WTC11 (cell line): ENCODE results near the gene CUTA. TPM values are rescaled to one million over a fixed set of nuclear protein-coding genes. Genes with fewer than 3 reads are reported as not detected.

Experiments
- ATAC-seq: fragments of 200-7000 bp; cut with Tn5 transposase; 2 replicates; pipeline ENCODE4 v1.10.0; 2021; ENCODE audit warnings: mild to moderate bottlenecking, moderate library complexity
- CTCF ChIA-PET: fragments of 300-600 bp; sonication (Branson Sonifier 250); formaldehyde crosslinking; loops from one replicate; lab custom pipeline; 2021; ENCODE audit warnings: antibody characterized with exemption; lab: Charles Lee
- POLR2A ChIA-PET: fragments of 350-600 bp; sonication (Branson Sonifier 250); formaldehyde crosslinking; loops from one replicate; lab custom pipeline; 2021; ENCODE audit warnings: antibody characterized with exemption; lab: Charles Lee
- DNase-seq: peaks from one replicate; pipeline ENCODE4 v3.0.0; 2021; ENCODE audit warnings: low spot score
- H3K27ac Mint-ChIP-seq: 2 replicates; pipeline ENCODE4 v1.8.0; 2021; ENCODE audit warnings: mixed read lengths
- H3K27me3 Mint-ChIP-seq: 2 replicates; pipeline ENCODE4 v1.8.0; 2021; ENCODE audit warnings: low read depth, mild to moderate bottlenecking, moderate library complexity, mixed read lengths
- H3K36me3 Mint-ChIP-seq: 2 replicates; pipeline ENCODE4 v1.8.0; 2021; ENCODE audit warnings: mixed read lengths
- H3K4me1 Mint-ChIP-seq: 2 replicates; pipeline ENCODE4 v1.8.0; 2022; ENCODE audit warnings: mixed read lengths
- H3K4me3 Mint-ChIP-seq: 2 replicates; pipeline ENCODE4 v1.8.0; 2021; ENCODE audit warnings: mild to moderate bottlenecking, moderate library complexity, mixed read lengths
- H3K9me3 Mint-ChIP-seq: 2 replicates; pipeline ENCODE4 v1.8.0; 2021; ENCODE audit warnings: mixed read lengths
- ARID4B ChIP-seq: sonication (generic); formaldehyde crosslinking; IDR thresholded peaks from 2 replicates; pipeline ENCODE4 v1.8.0; 2023; ENCODE audit warnings: missing genetic modification reagents, mild to moderate bottlenecking, borderline replicate concordance
- IRF1 ChIP-seq: sonication (generic); formaldehyde crosslinking; IDR thresholded peaks from 2 replicates; pipeline ENCODE4 v1.8.0; 2023; ENCODE audit warnings: missing genetic modification reagents
- OVOL2 ChIP-seq: fragments of 250-450 bp; sonication (Bioruptor Pico); IDR thresholded peaks from 2 replicates; pipeline ENCODE4 v1.9.0; 2021; ENCODE audit warnings: mild to moderate bottlenecking, borderline replicate concordance
- RORB ChIP-seq: fragments of 250-450 bp; sonication (Bioruptor Pico); IDR thresholded peaks from 2 replicates; pipeline ENCODE4 v1.9.0; 2021; ENCODE audit warnings: mild to moderate bottlenecking
- TEAD4 ChIP-seq: sonication (generic); formaldehyde crosslinking; IDR thresholded peaks from 2 replicates; pipeline ENCODE4 v1.8.0; 2022; ENCODE audit warnings: mild to moderate bottlenecking, missing genetic modification reagents
- TP53 ChIP-seq: sonication (generic); formaldehyde crosslinking; IDR thresholded peaks from 2 replicates; pipeline ENCODE4 v1.8.1; 2023; ENCODE audit warnings: mild to moderate bottlenecking, missing genetic modification reagents
- ZBTB43 ChIP-seq: sonication (generic); formaldehyde crosslinking; IDR thresholded peaks from 2 replicates; pipeline ENCODE4 v1.8.1; 2023; ENCODE audit warnings: mild to moderate bottlenecking, missing genetic modification reagents
- ZNF219 ChIP-seq: sonication (generic); formaldehyde crosslinking; IDR thresholded peaks from 2 replicates; pipeline ENCODE4 v1.8.0; 2023; ENCODE audit warnings: missing genetic modification reagents, mild to moderate bottlenecking, borderline replicate concordance
- ZNF232 ChIP-seq: sonication (generic); formaldehyde crosslinking; IDR thresholded peaks from 2 replicates; pipeline ENCODE4 v1.8.0; 2022; ENCODE audit warnings: mild to moderate bottlenecking, missing genetic modification reagents
- ZNF396 ChIP-seq: fragments of 250-450 bp; sonication (Bioruptor Pico); IDR thresholded peaks from 2 replicates; pipeline ENCODE4 v1.8.0; 2021; ENCODE audit warnings: mild to moderate bottlenecking, moderate library complexity, borderline replicate concordance
- ZNF671 ChIP-seq: fragments of 250-450 bp; sonication (Bioruptor Pico); IDR thresholded peaks from 2 replicates; pipeline ENCODE4 v1.8.0; 2021; ENCODE audit warnings: mild to moderate bottlenecking
- total RNA-seq: library from RNA; stranded (reverse); gene quantifications from 3 replicates; pipeline ENCODE4 v1.2.3, GENCODE V29; 2021
- TF ChIP-seq, protein P1 (sequence below): fragments of 250-450 bp; sonication (Bioruptor Pico); IDR thresholded peaks from 2 replicates; pipeline ENCODE4 v1.9.0; 2021; ENCODE audit warnings: mild to moderate bottlenecking
- TF ChIP-seq, protein P2 (sequence below): fragments of 200-600 bp; IDR thresholded peaks from 2 replicates; pipeline ENCODE4 v1.8.0; 2022; ENCODE audit warnings: antibody characterized with exemption
- TF ChIP-seq, protein P3 (sequence below): sonication (generic); formaldehyde crosslinking; IDR thresholded peaks from 2 replicates; pipeline ENCODE4 v1.8.1; 2022; ENCODE audit warnings: missing genetic modification reagents, borderline replicate concordance

The CUTA gene
- total RNA-seq, 1 experiment from 2014 or later: 247 TPM

- ChIA-PET CTCF (no interaction called here), POLR2A (no interaction called here)
- ATAC-seq (no peak), DNase-seq (no peak)
- peaks cover 77% of the 10 kb centered on the region for H3K36me3 Mint-ChIP-seq
- TF ChIP-seq ZNF232 (no peak), OVOL2 (CRISPR knock-in tag) (no peak), ZNF671 (CRISPR knock-in tag) (no peak), ZNF396 (CRISPR knock-in tag) (no peak), ARID4B (CRISPR knock-in tag) (no peak), ZNF219 (CRISPR knock-in tag) (no peak), TEAD4 (CRISPR knock-in tag) (no peak), RORB (CRISPR knock-in tag) (no peak), TP53 (CRISPR knock-in tag) (no peak), IRF1 (CRISPR knock-in tag) (no peak)
- TF ChIP-seq, protein P1, sequence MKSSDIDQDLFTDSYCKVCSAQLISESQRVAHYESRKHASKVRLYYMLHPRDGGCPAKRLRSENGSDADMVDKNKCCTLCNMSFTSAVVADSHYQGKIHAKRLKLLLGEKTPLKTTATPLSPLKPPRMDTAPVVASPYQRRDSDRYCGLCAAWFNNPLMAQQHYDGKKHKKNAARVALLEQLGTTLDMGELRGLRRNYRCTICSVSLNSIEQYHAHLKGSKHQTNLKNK: no peak
- TF ChIP-seq, protein P2, sequence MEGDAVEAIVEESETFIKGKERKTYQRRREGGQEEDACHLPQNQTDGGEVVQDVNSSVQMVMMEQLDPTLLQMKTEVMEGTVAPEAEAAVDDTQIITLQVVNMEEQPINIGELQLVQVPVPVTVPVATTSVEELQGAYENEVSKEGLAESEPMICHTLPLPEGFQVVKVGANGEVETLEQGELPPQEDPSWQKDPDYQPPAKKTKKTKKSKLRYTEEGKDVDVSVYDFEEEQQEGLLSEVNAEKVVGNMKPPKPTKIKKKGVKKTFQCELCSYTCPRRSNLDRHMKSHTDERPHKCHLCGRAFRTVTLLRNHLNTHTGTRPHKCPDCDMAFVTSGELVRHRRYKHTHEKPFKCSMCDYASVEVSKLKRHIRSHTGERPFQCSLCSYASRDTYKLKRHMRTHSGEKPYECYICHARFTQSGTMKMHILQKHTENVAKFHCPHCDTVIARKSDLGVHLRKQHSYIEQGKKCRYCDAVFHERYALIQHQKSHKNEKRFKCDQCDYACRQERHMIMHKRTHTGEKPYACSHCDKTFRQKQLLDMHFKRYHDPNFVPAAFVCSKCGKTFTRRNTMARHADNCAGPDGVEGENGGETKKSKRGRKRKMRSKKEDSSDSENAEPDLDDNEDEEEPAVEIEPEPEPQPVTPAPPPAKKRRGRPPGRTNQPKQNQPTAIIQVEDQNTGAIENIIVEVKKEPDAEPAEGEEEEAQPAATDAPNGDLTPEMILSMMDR: no peak
- TF ChIP-seq, protein P3, sequence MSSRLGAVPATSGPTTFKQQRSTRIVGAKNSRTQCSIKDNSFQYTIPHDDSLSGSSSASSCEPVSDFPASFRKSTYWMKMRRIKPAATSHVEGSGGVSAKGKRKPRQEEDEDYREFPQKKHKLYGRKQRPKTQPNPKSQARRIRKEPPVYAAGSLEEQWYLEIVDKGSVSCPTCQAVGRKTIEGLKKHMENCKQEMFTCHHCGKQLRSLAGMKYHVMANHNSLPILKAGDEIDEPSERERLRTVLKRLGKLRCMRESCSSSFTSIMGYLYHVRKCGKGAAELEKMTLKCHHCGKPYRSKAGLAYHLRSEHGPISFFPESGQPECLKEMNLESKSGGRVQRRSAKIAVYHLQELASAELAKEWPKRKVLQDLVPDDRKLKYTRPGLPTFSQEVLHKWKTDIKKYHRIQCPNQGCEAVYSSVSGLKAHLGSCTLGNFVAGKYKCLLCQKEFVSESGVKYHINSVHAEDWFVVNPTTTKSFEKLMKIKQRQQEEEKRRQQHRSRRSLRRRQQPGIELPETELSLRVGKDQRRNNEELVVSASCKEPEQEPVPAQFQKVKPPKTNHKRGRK (CRISPR knock-in tag): no peak
- no peaks in the 10 kb centered on the region for H3K4me1 Mint-ChIP-seq
- H3K4me3 Mint-ChIP-seq: no peak overlapping the region
- H3K9me3 Mint-ChIP-seq: no peaks in the 10 kb centered on the region
- H3K27ac Mint-ChIP-seq: no peak overlapping the region
- no peaks in the 10 kb centered on the region for H3K27me3 Mint-ChIP-seq
These were observed 26.0 kb upstream of the CUTA start for GRCh38 chr6:33443619-33444504.

- ChIA-PET CTCF (no interaction called here), POLR2A (no interaction called here)
- Mint-ChIP-seq H3K4me3 (no peak overlapping the region), H3K4me1 (no peaks in the 10 kb centered on the region), H3K36me3 (peaks cover 77% of the 10 kb centered on the region), H3K27me3 (no peaks in the 10 kb centered on the region), H3K27ac (no peak overlapping the region; the same call in 1 of the 2 replicates), H3K9me3 (no peaks in the 10 kb centered on the region)
- TF ChIP-seq ZBTB43: no peak
- ATAC-seq (no peak), DNase-seq (no peak)
These were observed 25.1 kb upstream of the CUTA start for GRCh38 chr6:33443025-33443424.
